Measurements from ENCODE around the gene PLB1.

GRCh38 chr2:28610583-28611201 is 114.8 kb downstream of the PLB1 start:
- TF ChIP-seq, protein P1, sequence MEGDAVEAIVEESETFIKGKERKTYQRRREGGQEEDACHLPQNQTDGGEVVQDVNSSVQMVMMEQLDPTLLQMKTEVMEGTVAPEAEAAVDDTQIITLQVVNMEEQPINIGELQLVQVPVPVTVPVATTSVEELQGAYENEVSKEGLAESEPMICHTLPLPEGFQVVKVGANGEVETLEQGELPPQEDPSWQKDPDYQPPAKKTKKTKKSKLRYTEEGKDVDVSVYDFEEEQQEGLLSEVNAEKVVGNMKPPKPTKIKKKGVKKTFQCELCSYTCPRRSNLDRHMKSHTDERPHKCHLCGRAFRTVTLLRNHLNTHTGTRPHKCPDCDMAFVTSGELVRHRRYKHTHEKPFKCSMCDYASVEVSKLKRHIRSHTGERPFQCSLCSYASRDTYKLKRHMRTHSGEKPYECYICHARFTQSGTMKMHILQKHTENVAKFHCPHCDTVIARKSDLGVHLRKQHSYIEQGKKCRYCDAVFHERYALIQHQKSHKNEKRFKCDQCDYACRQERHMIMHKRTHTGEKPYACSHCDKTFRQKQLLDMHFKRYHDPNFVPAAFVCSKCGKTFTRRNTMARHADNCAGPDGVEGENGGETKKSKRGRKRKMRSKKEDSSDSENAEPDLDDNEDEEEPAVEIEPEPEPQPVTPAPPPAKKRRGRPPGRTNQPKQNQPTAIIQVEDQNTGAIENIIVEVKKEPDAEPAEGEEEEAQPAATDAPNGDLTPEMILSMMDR (IDR thresholded peaks at IDR 0.05), result no peak
- TF ChIP-seq POLR2A (IDR thresholded peaks at IDR 0.05) (peak; percentile 30), POLR2AphosphoS5 (IDR thresholded peaks at IDR 0.05) (peak; percentile 88)

Measured in prostate gland (tissue), 2 donors.